Hippocampal formation (tissue), 2 donors: ENCODE data around the gene IDH2.
"Not testable (repeated sequence)": the region's sequence is repeated elsewhere in the genome, so short reads cannot be mapped to it uniquely, and the experiment has no call there.

Experiments used
- DNase-seq, 2 donors: peaks; one replicate each; lab custom pipeline; 2025; lab: John Stamatoyannopoulos, UW

The IDH2 gene

DNA sequence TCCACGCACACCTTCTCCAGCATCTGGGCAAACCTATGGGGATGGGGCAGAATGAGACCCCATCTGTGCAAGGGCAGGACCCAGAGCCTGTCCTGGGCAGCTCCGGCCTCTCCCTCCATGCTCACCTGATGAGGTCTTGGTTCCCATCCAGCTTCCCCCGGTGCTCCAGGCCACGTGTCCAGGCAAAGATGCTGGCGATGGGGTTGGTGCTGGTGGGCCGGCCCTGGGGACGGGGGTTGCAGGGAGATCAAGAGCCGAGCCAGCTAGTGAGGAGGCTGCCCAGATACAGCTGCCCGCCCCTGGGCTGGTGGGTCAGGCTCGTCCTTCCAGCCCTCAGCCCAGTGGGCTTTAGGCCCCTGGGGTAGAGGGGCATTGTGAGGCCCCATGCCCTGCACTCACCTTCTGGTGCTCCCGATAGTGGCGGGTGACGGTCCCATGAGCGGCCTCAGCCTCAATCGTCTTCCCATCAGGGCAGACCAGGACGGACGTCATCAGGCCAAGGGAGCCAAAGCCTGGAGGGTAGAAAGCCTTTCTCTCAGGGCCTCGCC is 17.3 kb downstream of the IDH2 start:
- no peak for DNase-seq

DNA sequence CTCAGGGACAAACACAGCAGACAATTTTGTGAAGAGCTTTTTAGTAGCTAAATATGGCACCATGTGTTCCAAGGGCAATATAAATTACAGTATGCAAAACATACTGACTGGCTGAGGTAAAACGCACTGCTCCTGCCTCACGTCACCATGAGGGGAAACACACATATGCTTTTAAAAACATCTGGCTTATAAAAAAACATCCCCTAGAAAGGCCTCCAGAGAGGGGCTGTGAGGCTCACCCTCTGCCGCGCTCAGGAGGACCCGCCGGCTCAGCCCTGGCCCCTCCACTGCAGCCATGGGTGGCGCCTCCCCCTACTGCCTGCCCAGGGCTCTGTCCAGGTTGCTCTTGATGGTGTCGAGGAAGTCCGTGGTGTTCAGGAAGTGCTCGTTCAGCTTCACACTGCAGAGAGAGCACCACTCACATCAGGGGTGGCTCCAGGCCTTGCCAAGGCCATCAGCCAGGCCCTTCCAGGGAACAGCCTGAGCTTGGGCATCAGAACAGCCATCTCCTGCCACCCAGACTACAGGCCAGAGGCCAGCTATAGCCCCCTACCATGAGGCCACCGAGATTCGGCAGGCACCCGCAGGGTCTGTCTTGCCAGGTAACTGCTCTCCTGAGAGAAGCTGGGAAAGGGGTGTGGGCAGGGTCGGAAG is 18.2 kb downstream of the IDH2 start:
- no peak for DNase-seq

- no peak for DNase-seq
Observed at GRCh38 chr15:90083419-90083818, 18.8 kb downstream of the IDH2 start.

DNA sequence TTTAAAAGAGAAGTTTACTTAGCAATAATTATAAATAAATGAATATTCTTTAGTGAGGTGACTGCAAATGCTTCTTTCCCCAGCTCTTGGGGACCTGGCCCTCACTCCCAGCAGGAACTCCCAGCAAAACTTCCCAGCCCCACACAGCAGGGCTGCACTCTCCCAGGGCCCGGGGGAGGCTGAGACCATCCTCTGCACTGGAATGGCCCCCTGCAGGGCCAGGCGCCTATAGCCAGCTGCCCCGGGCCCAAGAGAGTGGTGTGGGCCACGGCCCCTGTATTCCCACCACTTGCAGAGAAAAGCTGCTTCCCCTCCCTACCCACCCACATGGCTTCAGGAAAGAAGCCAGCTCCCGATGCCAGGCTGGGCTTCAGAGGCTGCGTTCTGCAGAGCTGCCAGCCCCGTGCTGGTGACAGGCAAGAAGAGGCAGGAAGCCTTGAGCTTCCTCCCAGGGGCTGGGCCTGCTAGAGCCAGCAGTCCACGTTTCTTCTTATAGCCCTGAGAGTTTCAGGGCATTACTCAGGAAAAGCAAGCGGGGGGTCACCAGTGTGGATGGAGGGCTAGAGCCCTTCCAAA is 20.0 kb downstream of the IDH2 start:
- DNase-seq, result peak; percentile 45 to 64

DNA sequence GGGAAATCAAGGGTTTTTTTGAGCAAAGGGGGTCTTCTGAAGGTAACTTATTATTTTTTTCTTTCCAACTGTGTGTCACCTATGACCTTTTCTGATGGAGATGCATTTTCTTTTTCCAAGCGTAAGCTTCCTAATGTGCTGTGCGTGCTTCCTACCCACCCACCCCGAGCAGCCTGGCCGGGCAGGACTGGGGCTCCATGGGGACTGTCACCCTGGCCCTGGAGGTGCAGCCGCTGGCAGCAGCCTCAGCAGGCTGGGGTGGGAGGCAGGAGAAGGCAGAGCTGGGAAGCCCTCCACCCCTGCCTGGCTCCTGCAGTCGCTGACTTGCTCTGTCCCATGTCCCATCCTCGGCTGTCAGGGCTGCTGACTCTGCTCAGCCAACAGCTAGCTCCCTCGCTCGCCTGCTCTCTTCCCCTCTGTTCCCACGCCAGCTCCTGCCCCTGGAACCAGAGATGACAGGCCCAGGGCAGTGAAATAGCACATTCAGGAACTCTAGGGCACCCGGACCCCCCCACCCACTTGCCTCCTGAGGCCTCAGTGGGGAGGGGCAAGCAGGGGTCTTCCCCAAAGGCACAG is 21.4 kb downstream of the IDH2 start:
- DNase-seq, result no peak

GRCh38 chr15:90080458-90080755 is 21.9 kb downstream of the IDH2 start:
- no peak for DNase-seq

- DNase-seq, result no peak
Observed at GRCh38 chr15:90079619-90080457, 22.4 kb downstream of the IDH2 start.

- no peak for DNase-seq
Observed at GRCh38 chr15:90078965-90079364, 23.3 kb downstream of the IDH2 start.

DNA sequence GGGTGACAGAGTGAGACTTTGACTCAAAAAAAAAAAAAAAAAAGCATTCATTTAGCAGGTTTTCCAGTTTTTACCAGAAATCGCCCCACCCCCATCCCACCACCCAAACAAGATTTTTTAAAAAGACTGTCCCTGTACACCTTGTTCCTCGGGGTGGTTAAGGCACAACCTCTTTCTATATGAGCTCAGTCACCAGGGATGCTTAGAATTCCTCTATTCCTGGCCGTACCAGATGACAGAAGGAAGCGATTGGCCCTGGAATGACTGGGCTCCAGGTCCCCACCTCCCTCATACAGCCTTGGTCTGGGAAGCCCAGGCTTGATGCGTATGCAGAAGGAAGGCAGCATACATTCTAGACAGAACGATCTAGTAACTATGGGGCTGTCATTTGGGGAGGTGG is 25.6 kb downstream of the IDH2 start:
- DNase-seq, result no peak

DNA sequence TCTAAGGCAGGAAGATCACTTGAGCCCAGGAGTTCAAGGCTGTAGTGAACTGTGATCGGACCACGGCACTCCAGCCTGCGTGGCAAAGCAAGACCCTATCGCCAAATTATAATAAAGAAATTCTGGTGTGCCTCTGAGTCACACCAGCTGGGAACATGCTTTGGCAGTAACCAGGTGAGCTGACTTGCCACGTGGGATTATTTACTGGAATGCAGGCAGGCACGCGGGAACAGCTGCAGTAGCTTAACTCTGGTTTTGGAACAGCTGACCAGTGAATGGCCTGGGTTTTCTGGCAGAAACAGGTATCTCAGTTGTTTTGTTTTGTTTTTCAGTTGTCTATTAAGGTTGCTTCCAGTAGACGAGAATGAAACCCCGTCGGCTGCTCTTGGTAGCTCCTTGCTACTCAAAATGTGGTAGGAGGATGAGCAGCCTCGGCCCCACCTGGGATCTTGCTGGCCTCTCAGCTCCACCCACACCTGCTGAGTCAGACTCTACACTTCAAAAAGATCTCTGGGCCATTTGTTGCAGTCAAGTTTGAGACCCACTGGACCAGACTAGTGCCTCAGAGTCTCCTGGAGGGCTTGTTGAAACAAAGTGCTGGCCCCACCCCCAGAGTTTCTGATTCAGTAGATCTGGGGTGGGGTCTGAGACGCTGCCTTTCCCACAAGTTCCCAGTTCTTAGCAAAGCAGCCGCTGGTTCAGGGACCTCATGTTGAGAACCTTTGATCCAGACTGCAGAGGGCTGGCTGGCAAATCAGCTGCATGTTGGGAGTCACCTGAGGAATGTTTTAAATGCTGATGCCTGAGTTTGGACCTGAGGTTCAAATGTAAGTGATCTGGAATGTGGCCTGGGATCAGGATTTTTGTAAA is 26.6 kb downstream of the IDH2 start:
- DNase-seq, result no peak

DNA sequence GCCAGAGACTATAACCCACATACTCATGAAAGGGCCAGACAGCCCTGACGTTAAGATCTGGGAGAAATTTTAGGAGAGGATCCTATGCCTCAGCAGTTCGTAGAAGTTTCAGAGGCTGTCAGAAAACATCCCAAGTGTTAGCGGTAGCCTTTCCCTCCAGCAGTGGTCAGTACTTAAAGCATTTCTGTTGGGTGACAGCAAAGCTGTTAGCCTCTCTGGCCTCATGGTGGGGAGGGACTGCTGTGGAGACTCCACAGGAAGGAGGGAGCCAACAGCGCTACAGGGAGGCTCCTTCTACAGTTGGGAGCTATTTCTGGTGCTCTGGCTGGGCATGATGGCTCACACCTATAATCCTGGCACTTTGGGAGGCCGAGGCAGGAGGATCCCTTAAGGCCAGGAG is 27.4 kb downstream of the IDH2 start:
- DNase-seq, result no peak

DNA sequence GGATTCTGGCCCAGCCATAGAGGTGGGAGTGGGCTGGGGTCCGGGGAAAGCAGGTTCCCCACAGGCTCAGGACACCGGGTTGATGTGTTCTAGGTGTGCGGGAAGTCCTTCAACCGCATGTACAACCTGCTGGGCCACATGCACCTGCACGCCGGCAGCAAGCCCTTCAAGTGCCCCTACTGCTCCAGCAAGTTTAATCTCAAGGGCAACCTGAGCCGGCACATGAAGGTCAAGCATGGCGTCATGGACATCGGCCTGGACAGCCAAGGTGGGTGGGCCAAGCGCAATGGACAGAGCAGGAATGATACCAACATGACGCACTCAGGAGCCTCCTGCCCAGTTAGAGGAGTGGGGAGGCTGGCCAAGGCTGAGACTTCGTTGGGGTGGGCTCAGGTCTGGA is 28.2 kb downstream of the IDH2 start:
- DNase-seq, result no peak

DNA sequence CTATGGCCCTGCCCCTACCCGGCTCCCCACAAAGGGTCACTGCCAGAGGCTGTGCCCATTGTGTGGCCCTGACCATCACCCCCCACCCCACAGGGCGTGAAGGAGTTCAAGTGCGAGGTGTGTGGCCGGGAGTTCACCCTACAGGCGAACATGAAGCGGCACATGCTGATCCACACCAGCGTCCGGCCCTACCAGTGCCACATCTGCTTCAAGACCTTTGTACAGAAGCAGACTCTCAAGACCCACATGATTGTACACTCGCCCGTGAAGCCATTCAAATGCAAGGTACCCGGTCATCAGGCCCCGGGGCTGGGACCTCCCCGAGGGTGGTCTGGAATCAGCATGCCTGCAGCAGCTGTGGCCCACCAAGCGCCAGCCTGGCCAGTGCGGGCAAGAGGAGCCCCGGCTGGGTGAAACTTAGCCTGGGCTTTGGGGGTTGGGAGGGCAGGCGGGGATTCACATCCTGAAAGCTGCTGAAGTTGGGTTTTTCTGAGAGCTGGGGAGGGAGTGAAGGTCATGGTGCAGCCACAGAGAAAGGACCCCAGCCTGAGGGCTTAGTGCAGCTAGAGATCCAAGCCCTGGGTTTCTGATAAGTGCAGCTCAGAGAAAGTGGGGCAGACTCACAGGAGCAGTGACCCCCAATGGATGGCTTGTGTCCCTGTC is 29.2 kb downstream of the IDH2 start:
- no peak for DNase-seq

DNA sequence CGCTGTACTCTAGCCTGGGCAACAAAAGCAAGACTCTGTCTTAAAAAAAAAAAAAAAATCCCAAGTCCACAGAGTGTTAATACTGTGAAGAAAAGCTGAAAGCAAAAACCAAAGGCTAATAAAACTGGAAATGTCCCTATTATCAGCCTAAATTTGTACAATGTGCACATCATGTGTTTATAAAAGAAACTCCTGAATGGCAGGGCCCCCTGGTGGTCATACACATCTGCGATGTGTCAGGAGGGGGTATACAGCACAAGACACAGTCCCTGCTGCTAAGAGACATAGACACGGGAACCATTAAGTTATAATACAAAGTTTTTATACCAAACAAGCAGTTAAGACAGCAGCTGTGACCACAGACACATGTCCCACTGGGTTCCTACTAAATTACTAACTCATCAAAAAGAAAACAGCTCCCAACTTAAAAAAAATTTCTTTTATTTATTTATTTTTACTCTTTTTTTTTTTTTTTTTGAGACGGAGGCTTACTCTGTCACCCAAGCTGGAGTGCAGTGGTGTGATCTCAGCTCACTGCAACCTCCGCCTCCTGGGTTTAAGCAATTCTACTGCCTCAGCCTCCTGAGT is 31.0 kb downstream of the IDH2 start:
- peak; percentile 63 to 77 for DNase-seq

DNA sequence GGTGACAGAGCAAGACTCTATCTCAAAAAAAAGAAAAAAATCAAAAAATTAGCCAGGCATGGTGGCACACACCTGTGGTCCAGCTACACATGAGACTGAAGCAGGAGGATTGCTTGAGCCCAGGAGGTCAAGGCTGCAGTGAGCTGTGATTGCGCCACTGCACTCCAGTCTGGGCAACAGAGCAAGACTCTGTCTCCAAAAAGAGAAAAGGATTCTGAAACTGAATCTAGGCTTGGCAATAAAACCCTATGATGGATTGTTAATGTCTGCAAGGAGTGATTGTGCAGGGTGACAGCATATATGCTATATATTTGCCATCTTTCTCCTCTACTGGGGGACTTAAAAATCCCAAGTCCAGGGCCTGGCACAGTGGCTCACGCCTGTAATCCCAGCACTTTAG is 31.6 kb downstream of the IDH2 start:
- not testable (repeated sequence) for DNase-seq

DNA sequence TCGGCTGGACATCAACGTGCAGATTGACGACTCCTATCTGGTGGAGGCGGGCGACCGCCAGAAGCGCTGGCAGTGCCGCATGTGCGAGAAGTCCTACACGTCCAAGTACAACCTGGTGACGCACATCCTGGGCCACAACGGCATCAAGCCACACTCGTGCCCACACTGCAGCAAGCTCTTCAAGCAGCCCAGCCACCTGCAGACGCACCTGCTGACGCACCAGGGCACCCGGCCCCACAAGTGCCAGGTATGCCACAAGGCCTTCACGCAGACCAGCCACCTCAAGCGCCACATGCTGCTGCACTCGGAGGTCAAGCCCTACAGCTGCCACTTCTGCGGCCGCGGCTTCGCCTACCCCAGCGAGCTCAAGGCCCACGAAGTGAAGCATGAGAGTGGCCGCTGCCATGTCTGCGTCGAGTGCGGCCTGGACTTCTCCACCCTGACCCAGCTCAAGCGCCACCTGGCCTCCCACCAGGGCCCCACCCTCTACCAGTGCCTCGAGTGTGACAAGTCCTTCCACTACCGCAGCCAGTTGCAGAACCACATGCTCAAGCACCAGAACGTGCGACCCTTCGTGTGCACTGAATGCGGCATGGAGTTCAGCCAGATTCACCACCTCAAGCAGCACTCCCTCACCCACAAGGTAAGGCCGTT is 34.2 kb downstream of the IDH2 start:
- DNase-seq, result no peak

GRCh38 chr15:90067181-90067952 is 34.9 kb downstream of the IDH2 start:
- DNase-seq, result no peak

DNA sequence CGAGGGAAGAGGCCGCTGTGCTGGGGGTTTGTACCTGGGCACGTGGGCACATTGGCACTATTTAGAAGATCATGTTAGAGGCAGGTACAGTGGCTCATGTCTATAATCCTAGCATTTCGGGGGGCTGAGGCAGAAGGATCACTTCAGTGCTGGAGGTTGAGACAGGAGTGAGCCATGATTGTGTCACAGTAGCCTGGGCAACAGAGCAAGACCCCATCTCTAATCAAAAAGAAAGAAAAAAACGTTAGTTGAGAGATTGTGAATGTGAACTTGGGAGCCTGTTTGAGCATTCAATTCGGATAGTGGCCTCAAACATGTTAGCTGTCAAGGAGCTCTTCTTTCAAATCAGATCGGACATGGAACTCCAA is 36.6 kb downstream of the IDH2 start:
- no peak for DNase-seq

DNA sequence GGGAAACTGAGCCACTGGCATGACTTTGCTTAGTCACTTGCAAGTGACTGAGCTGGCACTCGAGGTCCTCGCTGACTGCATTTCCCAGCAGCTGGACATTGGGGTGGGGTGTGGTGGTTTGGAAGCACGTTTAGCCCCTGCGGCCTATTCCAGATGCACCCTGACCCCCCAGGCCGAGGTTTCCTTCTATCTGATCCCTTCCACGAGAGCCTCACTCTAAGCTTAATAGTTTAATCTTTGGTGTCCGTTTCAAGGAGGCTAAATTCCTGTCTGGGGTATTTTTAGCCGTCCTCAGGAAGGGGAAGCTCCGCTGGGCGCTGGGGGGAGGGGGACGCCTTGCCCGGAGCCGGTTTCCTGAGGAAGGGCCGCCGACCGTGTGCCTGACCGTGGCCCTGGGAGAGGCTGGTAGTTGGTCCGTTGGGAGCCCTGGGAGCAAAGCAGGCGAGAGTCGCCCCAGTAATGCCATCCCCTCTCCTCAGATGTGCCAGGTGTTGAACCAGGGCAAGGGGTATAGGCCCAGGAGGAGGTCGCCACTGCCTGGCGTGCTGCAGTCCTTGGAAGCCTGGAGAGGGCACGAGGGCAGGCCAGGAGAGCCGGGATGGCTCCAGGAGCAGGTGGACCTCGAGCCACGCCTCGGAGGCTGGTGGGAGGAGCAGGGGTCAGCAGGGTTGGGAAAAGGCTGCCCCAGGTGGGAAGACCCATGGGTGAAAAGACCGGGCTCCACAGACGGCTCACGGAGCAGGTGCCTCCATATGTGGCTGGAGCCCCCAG is 37.2 kb downstream of the IDH2 start:
- DNase-seq, result peak in 1 of 2 donors; percentile 26
